Measurements from ENCODE around the gene ASB4.
A peak's percentile ranks its signal among the peaks of the same experiment; 100 is the strongest.
"Not testable (repeated sequence)": the region's sequence is repeated elsewhere in the genome, so short reads cannot be mapped to it uniquely, and the experiment has no call there.

Gene ASB4

DNA sequence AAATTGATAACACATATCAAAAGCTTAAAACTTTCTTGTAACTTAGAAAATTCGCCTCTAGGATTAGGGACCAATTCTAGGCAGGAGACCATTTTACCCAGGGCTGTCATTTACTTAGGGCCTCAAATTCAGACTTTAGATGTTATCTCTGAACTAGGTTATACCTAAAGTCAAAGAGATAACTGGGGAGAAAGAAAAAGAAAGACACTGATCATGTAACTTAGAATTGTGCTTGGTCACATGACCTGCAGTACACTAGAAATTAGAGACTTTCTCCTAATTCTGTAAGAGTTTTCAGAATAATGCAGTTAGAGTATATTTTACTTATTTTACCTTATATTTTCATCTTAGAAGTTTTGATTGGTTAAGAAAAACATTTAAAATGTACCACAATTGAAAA lies 16.7 kb downstream of the ASB4 start:
- no peak overlapping the region for H3K4me2 ChIP-seq (ENCODE audit: low read depth, low read length, poor library complexity, severe bottlenecking)
- no peaks in the 10 kb centered on the region for H3K27me3 ChIP-seq (ENCODE audit: low read length)
- H3K27ac ChIP-seq (ENCODE audit: low read depth, low read length): no peak overlapping the region
- no peak overlapping the region for H3K4me3 ChIP-seq (ENCODE audit: insufficient read depth, low read length, poor library complexity, severe bottlenecking)
- H4K20me1 ChIP-seq (ENCODE audit: low read depth, low read length): no peaks in the 10 kb centered on the region
- no peaks in the 10 kb centered on the region for H3K9me3 ChIP-seq (ENCODE audit: insufficient read depth, low read length)
- no peak for TF ChIP-seq EZH2phosphoT487 (conservative IDR thresholded peaks at IDR 0.05; ENCODE audit: low read length)
- TF ChIP-seq, protein P1, sequence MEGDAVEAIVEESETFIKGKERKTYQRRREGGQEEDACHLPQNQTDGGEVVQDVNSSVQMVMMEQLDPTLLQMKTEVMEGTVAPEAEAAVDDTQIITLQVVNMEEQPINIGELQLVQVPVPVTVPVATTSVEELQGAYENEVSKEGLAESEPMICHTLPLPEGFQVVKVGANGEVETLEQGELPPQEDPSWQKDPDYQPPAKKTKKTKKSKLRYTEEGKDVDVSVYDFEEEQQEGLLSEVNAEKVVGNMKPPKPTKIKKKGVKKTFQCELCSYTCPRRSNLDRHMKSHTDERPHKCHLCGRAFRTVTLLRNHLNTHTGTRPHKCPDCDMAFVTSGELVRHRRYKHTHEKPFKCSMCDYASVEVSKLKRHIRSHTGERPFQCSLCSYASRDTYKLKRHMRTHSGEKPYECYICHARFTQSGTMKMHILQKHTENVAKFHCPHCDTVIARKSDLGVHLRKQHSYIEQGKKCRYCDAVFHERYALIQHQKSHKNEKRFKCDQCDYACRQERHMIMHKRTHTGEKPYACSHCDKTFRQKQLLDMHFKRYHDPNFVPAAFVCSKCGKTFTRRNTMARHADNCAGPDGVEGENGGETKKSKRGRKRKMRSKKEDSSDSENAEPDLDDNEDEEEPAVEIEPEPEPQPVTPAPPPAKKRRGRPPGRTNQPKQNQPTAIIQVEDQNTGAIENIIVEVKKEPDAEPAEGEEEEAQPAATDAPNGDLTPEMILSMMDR (IDR thresholded peaks at IDR 0.05; ENCODE audit: insufficient read depth, low read length, poor library complexity, severe bottlenecking): no peak
- H3K9ac ChIP-seq (ENCODE audit: low read length): no peak overlapping the region
- no peaks in the 10 kb centered on the region for H3F3A ChIP-seq (ENCODE audit: insufficient read depth)
- H2AFZ ChIP-seq (ENCODE audit: low read depth, low read length, severe bottlenecking): no peak overlapping the region
- H3K9me2 ChIP-seq (replicated peaks; ENCODE audit: insufficient read depth, low read length): no peaks in the 10 kb centered on the region
- no peaks in the 10 kb centered on the region for H3K36me3 ChIP-seq (ENCODE audit: low read length)
- no peaks in the 10 kb centered on the region for H3K79me2 ChIP-seq (ENCODE audit: insufficient read depth, low read length)

DNA sequence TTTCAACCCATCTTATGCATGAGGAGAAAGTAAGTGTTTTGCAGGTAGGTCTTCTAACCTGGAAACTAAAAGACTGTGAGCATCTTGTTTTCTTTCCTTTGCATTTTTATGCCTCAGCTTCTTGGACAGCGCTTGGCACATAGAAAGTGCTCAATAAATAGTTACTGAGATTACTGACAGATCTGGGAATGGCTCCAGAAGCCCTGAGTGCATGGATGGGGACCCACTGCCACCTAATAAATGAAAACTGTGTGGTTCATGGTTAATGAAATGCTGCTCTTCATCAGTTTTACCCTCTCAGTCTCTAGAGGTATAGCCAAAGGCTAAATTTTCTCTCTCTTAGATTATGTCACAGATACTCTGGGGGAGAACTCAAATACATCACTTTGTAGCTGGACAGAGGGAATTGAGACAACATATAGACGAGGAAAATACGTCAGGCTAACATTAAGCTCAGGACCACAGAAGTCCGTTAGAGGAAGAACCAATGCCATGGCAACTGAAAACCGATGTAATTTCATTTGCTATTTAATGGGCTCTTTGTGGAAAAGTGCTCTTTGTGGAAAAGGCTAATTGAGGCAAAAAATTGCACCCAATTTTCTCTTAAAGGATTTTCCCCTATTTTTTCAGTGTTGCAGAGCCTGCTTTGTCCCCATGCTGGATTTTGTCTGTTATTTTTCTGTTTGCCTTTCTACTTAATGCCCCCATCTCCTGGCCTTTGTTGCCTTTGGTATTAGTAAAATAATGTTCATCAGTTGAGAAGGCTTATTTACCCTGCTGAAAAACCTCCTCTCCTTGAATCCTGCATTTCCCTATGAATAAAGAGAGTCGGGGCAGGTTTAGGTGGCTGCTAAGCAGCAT lies 17.8 kb downstream of the ASB4 start:
- Histone ChIP-seq H4K20me1 (ENCODE audit: low read depth, low read length) (no peaks in the 10 kb centered on the region), H3K9me3 (ENCODE audit: insufficient read depth, low read length) (no peaks in the 10 kb centered on the region), H3K9ac (ENCODE audit: low read length) (no peak overlapping the region), H3K4me3 (ENCODE audit: insufficient read depth, low read length, poor library complexity, severe bottlenecking) (no peak overlapping the region), H3K79me2 (ENCODE audit: insufficient read depth, low read length) (no peaks in the 10 kb centered on the region), H3K4me2 (ENCODE audit: low read depth, low read length, poor library complexity, severe bottlenecking) (no peak overlapping the region), H3K9me2 (replicated peaks; ENCODE audit: insufficient read depth, low read length) (no peaks in the 10 kb centered on the region), H3K27me3 (ENCODE audit: low read length) (no peaks in the 10 kb centered on the region), H2AFZ (ENCODE audit: low read depth, low read length, severe bottlenecking) (no peak overlapping the region), H3K27ac (ENCODE audit: low read depth, low read length) (no peak overlapping the region), H3K36me3 (ENCODE audit: low read length) (no peaks in the 10 kb centered on the region), H3F3A (ENCODE audit: insufficient read depth) (no peaks in the 10 kb centered on the region)
- 0 out of 2 replicates have a peak, but pooled peaks have one; percentile 58 for TF ChIP-seq EZH2phosphoT487 (conservative IDR thresholded peaks at IDR 0.05; ENCODE audit: low read length)
- TF ChIP-seq, protein P1 (IDR thresholded peaks at IDR 0.05; ENCODE audit: insufficient read depth, low read length, poor library complexity, severe bottlenecking): no peak

DNA sequence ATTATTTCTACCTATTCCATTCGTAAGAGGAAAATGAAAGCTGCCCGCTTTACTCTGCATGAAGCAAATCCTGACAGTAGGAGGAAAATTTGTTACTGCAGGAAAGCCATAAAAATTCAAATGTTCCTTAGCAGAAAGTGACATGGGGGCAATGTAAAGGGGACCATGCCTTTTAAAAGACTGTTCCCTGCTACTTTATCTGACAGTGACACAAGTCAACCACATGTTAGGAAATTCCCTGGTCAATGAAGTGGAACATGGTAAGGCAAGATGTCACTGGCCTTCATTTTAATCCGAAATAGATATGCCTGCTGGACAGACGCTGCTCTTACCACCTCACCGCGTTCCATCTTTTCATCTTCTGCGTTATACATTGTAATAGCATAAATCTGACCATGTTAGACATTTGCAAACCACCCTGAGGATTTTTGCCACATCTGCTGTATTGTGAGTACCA lies 18.4 kb downstream of the ASB4 start:
- not testable (repeated sequence) for H3K4me3 ChIP-seq (ENCODE audit: insufficient read depth, low read length, poor library complexity, severe bottlenecking); H4K20me1 ChIP-seq (ENCODE audit: low read depth, low read length); H3K9me2 ChIP-seq (replicated peaks; ENCODE audit: insufficient read depth, low read length); H3F3A ChIP-seq (ENCODE audit: insufficient read depth); H3K9me3 ChIP-seq (ENCODE audit: insufficient read depth, low read length); H3K27me3 ChIP-seq (ENCODE audit: low read length); H2AFZ ChIP-seq (ENCODE audit: low read depth, low read length, severe bottlenecking); H3K9ac ChIP-seq (ENCODE audit: low read length); H3K4me2 ChIP-seq (ENCODE audit: low read depth, low read length, poor library complexity, severe bottlenecking); H3K36me3 ChIP-seq (ENCODE audit: low read length); H3K27ac ChIP-seq (ENCODE audit: low read depth, low read length); H3K79me2 ChIP-seq (ENCODE audit: insufficient read depth, low read length)

DNA sequence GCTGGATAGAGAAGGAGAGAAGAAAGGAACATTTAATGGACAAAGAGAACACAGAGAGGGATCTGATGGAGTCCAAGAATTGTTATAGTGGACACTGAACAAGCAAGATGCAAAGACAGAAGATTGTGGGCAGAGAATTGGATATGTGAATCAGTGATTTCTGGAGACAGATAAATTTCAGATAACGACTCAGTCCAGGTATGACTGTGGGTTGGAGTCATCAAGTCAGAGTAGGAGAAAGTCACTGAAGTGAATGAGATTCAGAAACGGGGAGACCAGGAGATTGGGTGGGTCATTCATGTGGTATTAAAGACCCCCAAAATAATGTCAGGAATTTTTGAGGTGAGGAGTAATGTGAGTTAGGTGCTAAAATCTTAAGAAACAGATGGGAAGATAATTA lies 23.0 kb downstream of the ASB4 start:
- no peak overlapping the region for H3K27ac ChIP-seq (ENCODE audit: low read depth, low read length)
- no peaks in the 10 kb centered on the region for H3K79me2 ChIP-seq (ENCODE audit: insufficient read depth, low read length)
- no peaks in the 10 kb centered on the region for H3K9me2 ChIP-seq (replicated peaks; ENCODE audit: insufficient read depth, low read length)
- no peak overlapping the region for H3K4me2 ChIP-seq (ENCODE audit: low read depth, low read length, poor library complexity, severe bottlenecking)
- H3K9ac ChIP-seq (ENCODE audit: low read length): no peak overlapping the region
- H3K36me3 ChIP-seq (ENCODE audit: low read length): no peaks in the 10 kb centered on the region
- H3F3A ChIP-seq (ENCODE audit: insufficient read depth): no peaks in the 10 kb centered on the region
- no peak overlapping the region for H2AFZ ChIP-seq (ENCODE audit: low read depth, low read length, severe bottlenecking)
- no peak for TF ChIP-seq EZH2phosphoT487 (conservative IDR thresholded peaks at IDR 0.05; ENCODE audit: low read length)
- TF ChIP-seq, protein P1 (IDR thresholded peaks at IDR 0.05; ENCODE audit: insufficient read depth, low read length, poor library complexity, severe bottlenecking): no peak
- no peak overlapping the region for H3K4me3 ChIP-seq (ENCODE audit: insufficient read depth, low read length, poor library complexity, severe bottlenecking)
- no peaks in the 10 kb centered on the region for H3K27me3 ChIP-seq (ENCODE audit: low read length)
- no peaks in the 10 kb centered on the region for H3K9me3 ChIP-seq (ENCODE audit: insufficient read depth, low read length)
- no peaks in the 10 kb centered on the region for H4K20me1 ChIP-seq (ENCODE audit: low read depth, low read length)
